Endothelial cell of umbilical vein (primary cell): Measurements from ENCODE around the gene CIAO3. TPM values are rescaled to one million over a fixed set of nuclear protein-coding genes. Genes with fewer than 3 reads are reported as not detected.
A peak's percentile ranks its signal among the peaks of the same experiment; 100 is the strongest.

Experiments
- BruUV-seq: library from RNA; stranded (reverse); fragments of 400-500 nt; replicated peaks from 2 replicates; lab custom pipeline; 2021; lab: Mats Ljungman, UMichigan
- CTCF ChIA-PET: fragments of 300-600, 350-600 bp; sonication (Branson Sonifier 250); formaldehyde crosslinking; loops from one replicate; lab custom pipeline; 2021; ENCODE audit warnings: antibody characterized with exemption, inconsistent platforms; lab: Charles Lee
- POLR2A ChIA-PET: fragments of 300-600, 350-600 bp; sonication (Branson Sonifier 250); formaldehyde crosslinking; loops from one replicate; lab custom pipeline; 2021; ENCODE audit warnings: antibody characterized with exemption, inconsistent platforms; lab: Charles Lee
- DNase-seq: peaks from one replicate; pipeline ENCODE4 v3.0.0-alpha.2; 2011; ENCODE audit warnings: low read depth, low spot score
- FAIRE-seq: peaks from 2 replicates; lab custom pipeline; 2011; peaks lifted over from hg19 to GRCh38; lab: Jason Lieb, UNC
- H2AFZ ChIP-seq: 2 replicates; pipeline ENCODE4 v1.6.0; 2012; ENCODE audit warnings: low read depth, low read length, control low read depth, inconsistent platforms
- H3K27ac ChIP-seq: 2 replicates; pipeline ENCODE4 v1.5.1; 2011; ENCODE audit warnings: low read depth, mild to moderate bottlenecking, control low read depth, low read length, moderate library complexity; ENCODE audit not compliant: insufficient read depth
- H3K27me3 ChIP-seq, 2 experiments: 2 replicates each; pipeline versions ENCODE4 v1.6.0 to v1.6.1; 2011; ENCODE audit warnings: low read length in 2 of 2, mixed read lengths in 1 of 2; ENCODE audit not compliant: control insufficient read depth in 2 of 2, insufficient read depth in 2 of 2
- H3K36me3 ChIP-seq, 2 experiments: 2 replicates in 1 of 2; 3 replicates in 1 of 2; pipeline ENCODE4 v1.5.1; 2011; ENCODE audit warnings: low read length in 2 of 2, mild to moderate bottlenecking in 1 of 2, moderate library complexity in 1 of 2; ENCODE audit not compliant: control insufficient read depth in 2 of 2, insufficient read depth in 2 of 2; ENCODE audit errors: extremely low read depth in 1 of 2
- H3K4me1 ChIP-seq: 3 replicates; pipeline ENCODE4 v1.5.1; 2011; ENCODE audit warnings: mild to moderate bottlenecking, low read length; ENCODE audit not compliant: control insufficient read depth, insufficient read depth; ENCODE audit errors: extremely low read depth
- H3K4me2 ChIP-seq: 2 replicates; pipeline ENCODE4 v1.6.1; 2011; ENCODE audit warnings: low read length, control low read depth, mixed read lengths; ENCODE audit not compliant: insufficient read depth
- H3K4me3 ChIP-seq, 3 experiments: fragments of 200-600 bp in 1 of 3; sonication (generic), shearing (Covaris generic) in 1 of 3; replicated peaks in 1 of 3; 2 replicates each; pipeline ENCODE4 v1.5.1; 2011 to 2016; ENCODE audit warnings: control low read depth in 3 of 3, low read length in 3 of 3, mild to moderate bottlenecking in 2 of 3, inconsistent platforms in 1 of 3, low read depth in 1 of 3, moderate library complexity in 1 of 3; ENCODE audit not compliant: insufficient read depth in 1 of 3
- H3K79me2 ChIP-seq: 2 replicates; pipeline ENCODE4 v1.6.0; 2012; ENCODE audit warnings: low read length, inconsistent platforms; ENCODE audit not compliant: control insufficient read depth, insufficient read depth
- H3K9ac ChIP-seq: replicated peaks from 2 replicates; pipeline ENCODE3; 2011; ENCODE audit warnings: low read length, control low read depth; ENCODE audit not compliant: insufficient read depth; ENCODE audit errors: extremely low read depth
- H3K9me1 ChIP-seq: replicated peaks from 3 replicates; pipeline ENCODE4 v1.6.0; 2011; ENCODE audit warnings: mild to moderate bottlenecking, low read length; ENCODE audit not compliant: control insufficient read depth, insufficient read depth; ENCODE audit errors: extremely low read depth
- H3K9me3 ChIP-seq: replicated peaks from 2 replicates; pipeline ENCODE4 v1.5.1; 2012; ENCODE audit warnings: low read length, inconsistent platforms; ENCODE audit not compliant: control insufficient read depth, insufficient read depth
- H4K20me1 ChIP-seq: replicated peaks from 2 replicates; pipeline ENCODE3; 2011; ENCODE audit warnings: mild to moderate bottlenecking, low read length; ENCODE audit not compliant: control insufficient read depth, insufficient read depth; ENCODE audit errors: extremely low read depth
- EZH2 ChIP-seq: IDR thresholded peaks from 2 replicates; pipeline ENCODE4 v1.6.1; 2012; ENCODE audit warnings: borderline replicate concordance, low read depth, mild to moderate bottlenecking, moderate library complexity, low read length, inconsistent platforms; ENCODE audit not compliant: severe bottlenecking
- POLR2A ChIP-seq: IDR thresholded peaks from 2 replicates; pipeline ENCODE4 v1.6.1; 2012; ENCODE audit warnings: low read depth, mild to moderate bottlenecking, control low read depth, low read length
- POLR2AphosphoS5 ChIP-seq: IDR thresholded peaks from 2 replicates; pipeline ENCODE4 v1.6.1; 2012; ENCODE audit warnings: low read depth, mild to moderate bottlenecking, control low read depth, low read length, moderate library complexity; ENCODE audit not compliant: insufficient read depth
- dilution Hi-C: fragments of 300-500 bp; cut with MboI; formaldehyde crosslinking; loops from one replicate; pipeline ENCODE4 v1.15.0; 2019; ENCODE audit warnings: low sequenced_read_pairs; ENCODE audit not compliant: extremely low pct_ligation_motif_present
- intact Hi-C: fragments of 100-400 bp; cut with micrococcal nuclease; formaldehyde crosslinking; loops from one replicate; pipeline ENCODE4 v1.10.0; 2022
- microRNA counts: library from miRNA; unstranded; fragments of <30 nt; microRNA quantifications from one replicate; lab custom pipeline; 2016
- microRNA-seq: library from miRNA; unstranded; fragments of <30 nt; microRNA quantifications from one replicate; pipeline ENCODE4 v1.2.0, GENCODE V29; 2021; ENCODE audit warnings: borderline number of aligned reads, borderline replicate concordance
- polyA plus RNA-seq, 4 experiments: library from polyadenylated mRNA; depleted of rRNA in 3 of 4; stranded (reverse) in 3 of 4; unstranded in 1 of 4; fragments of >200 nt; gene quantifications; 2 replicates each; pipeline versions ENCODE4 v1.2.1 to v1.2.3, GENCODE V29; 2011 to 2012; ENCODE audit warnings: missing spikeins in 1 of 4
- small RNA-seq: library from RNA; depleted of rRNA; stranded (forward); fragments of <200 nt; gene quantifications from one replicate; pipeline ENCODE3, GENCODE V24; 2012; ENCODE audit warnings: low replicate concordance, low read depth; ENCODE audit not compliant: insufficient read depth, insufficient read length
- total RNA-seq: library from RNA; stranded (reverse); gene quantifications from 2 replicates; pipeline ENCODE4 v1.2.3, GENCODE V29; 2021

The CIAO3 gene
- total and polyA plus RNA-seq, 2 donors (not counting 3 experiments of a cell fraction or from before 2014, with no cell fraction given): 23.1 to 33.8 TPM

DNA sequence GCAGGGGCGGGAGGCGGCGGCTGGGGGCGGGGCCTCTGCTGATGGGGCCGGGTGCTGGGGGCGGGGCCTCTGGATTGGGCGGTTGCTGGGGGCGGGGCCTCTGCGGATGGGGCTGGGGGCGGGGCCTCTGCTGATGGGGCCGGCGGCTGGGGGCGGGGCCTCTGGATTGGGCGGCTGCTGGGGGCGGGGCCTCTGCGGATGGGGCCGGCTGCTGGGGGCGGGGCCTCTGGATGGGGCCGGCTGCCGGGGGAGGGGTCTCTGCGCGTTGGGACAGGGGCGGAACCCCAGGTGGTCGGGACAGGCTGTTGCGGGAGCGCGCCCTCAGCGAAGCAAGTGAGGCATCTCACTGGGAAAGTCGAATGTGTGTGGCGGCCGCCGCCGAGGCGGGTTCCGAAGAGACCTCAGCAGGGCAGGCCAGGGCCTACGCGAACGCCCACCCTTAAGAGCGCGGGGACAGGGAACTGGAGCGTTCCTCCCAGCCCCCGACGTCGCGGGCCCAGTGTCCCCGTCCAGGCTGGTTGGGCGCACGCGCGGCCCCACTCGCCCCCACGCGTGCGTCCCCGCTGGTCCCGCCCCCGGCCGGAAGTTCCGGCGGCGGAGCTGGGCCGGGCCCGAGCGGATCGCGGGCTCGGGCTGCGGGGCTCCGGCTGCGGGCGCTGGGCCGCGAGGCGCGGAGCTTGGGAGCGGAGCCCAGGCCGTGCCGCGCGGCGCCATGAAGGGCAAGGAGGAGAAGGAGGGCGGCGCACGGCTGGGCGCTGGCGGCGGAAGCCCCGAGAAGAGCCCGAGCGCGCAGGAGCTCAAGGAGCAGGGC, 60.8 kb downstream of the CIAO3 start, which contains the start of gene STUB1:
Gene STUB1, plus strand, starts transcription at position 597 of the 811 bp plus-strand sequence. Its CDS starts 116 bp downstream, at position 713.
- Histone ChIP-seq H3K79me2 (peaks cover 31% of the 10 kb centered on the region), H3K27ac (peak within 1 kb of the TSS; percentile 31), H3K9me3 (no peaks in the 10 kb centered on the region), H3K4me2 (peak within 1 kb of the TSS; percentile 66), H2AFZ (peak within 1 kb of the TSS; percentile 76), H3K4me3 (peak within 1 kb of the TSS; percentile 68 to 83 (median 71)), H3K4me1 (peaks cover 20% of the 10 kb centered on the region), H3K9me1 (no peaks in the 10 kb centered on the region), H3K9ac (peak within 1 kb of the TSS; percentile 49), H3K36me3 (peaks cover 7 to 12% of the 10 kb centered on the region in 2 experiments), H3K27me3 (no peaks in the 10 kb centered on the region), H4K20me1 (no peaks in the 10 kb centered on the region)
- DNase-seq (peak; percentile 90), FAIRE-seq (peak; percentile 81)
- ChIA-PET CTCF (interaction anchor here (0.7 to 1.8 kb wide), 4 partner anchors 12 to 101 kb away, joined by 3 to 5 read pairs (median 4); no protein-coding TSS in a partner anchor), POLR2A (no interaction called here)
- no TSS peak for BruUV-seq
- intact Hi-C loops (loop anchor here (1.0 kb wide), 1 partner anchor 12 kb away; the partner anchor contains the start of gene RHOT2), dilution Hi-C loops (no loop called here)
- TF ChIP-seq POLR2A (peak; percentile 92), POLR2AphosphoS5 (peak; percentile 89), EZH2 (no peak)

MicroRNAs within 50 kb of the gene (microRNA counts, 767-probe panel; counts per million panel counts)
- microRNA hsa-miR-662 (lab: Ali Mortazavi, UCI): 723 counts per million, percentile 96 among the panel's probes with 10 or more counts

Small RNA genes within 50 kb of the gene (microRNA-seq; reads per million reads assigned to microRNA genes)
- not detected for gene MIR662

Small RNA genes within 50 kb of the gene (small RNA-seq; reads per million reads assigned to genes)
- not detected for gene MIR662

Other genes starting within 250 kb of the CIAO3 start
- gene CAPN15, start 213.3 kb downstream of the CIAO3 start, total RNA-seq: 65.0 and 70.1 TPM in 2 replicates
- gene CAPN15, start 213.3 kb downstream of the CIAO3 start, polyA plus RNA-seq: 33.9 and 48.6 TPM in 2 replicates
- not detected in 2 replicates for gene PRR35, start 180.6 kb downstream of the CIAO3 start, total RNA-seq
- not detected in 2 replicates for gene PRR35, start 180.6 kb downstream of the CIAO3 start, polyA plus RNA-seq
- gene NHLRC4, start 174.0 kb downstream of the CIAO3 start, total RNA-seq: 0.30 and 0.73 TPM in 2 replicates
- 0.94 and 0.96 TPM in 2 replicates for gene NHLRC4, start 174.0 kb downstream of the CIAO3 start, polyA plus RNA-seq
- gene PIGQ, start 171.0 kb downstream of the CIAO3 start, total RNA-seq: 56.8 and 67.7 TPM in 2 replicates
- 66.9 and 82.9 TPM in 2 replicates for gene PIGQ, start 171.0 kb downstream of the CIAO3 start, polyA plus RNA-seq
- gene RAB40C, start 150.9 kb downstream of the CIAO3 start, total RNA-seq: 16.7 and 18.8 TPM in 2 replicates
- 12.4 and 16.3 TPM in 2 replicates for gene RAB40C, start 150.9 kb downstream of the CIAO3 start, polyA plus RNA-seq
- gene WFIKKN1, start 110.0 kb downstream of the CIAO3 start, total RNA-seq: 0.28 and 0.40 TPM in 2 replicates
- gene WFIKKN1, start 110.0 kb downstream of the CIAO3 start, polyA plus RNA-seq: 0.03 and 0.06 TPM in 2 replicates
- gene METTL26, start 104.7 kb downstream of the CIAO3 start, total RNA-seq: 112 and 114 TPM in 2 replicates
- 138 and 215 TPM in 2 replicates for gene METTL26, start 104.7 kb downstream of the CIAO3 start, polyA plus RNA-seq
- gene MCRIP2, start 99.2 kb downstream of the CIAO3 start, total RNA-seq: 12.9 and 17.1 TPM in 2 replicates
- gene MCRIP2, start 99.2 kb downstream of the CIAO3 start, polyA plus RNA-seq: 18.9 and 29.9 TPM in 2 replicates
- gene WDR90, start 91.6 kb downstream of the CIAO3 start, total RNA-seq: 50.0 and 51.8 TPM in 2 replicates
- 22.2 and 29.2 TPM in 2 replicates for gene WDR90, start 91.6 kb downstream of the CIAO3 start, polyA plus RNA-seq
- 96.0 and 106 TPM in 2 replicates for gene RHOT2, start 72.9 kb downstream of the CIAO3 start, total RNA-seq
- gene RHOT2, start 72.9 kb downstream of the CIAO3 start, polyA plus RNA-seq: 139 and 190 TPM in 2 replicates
- gene RHBDL1, start 65.3 kb downstream of the CIAO3 start, total RNA-seq: 1.8 TPM in 2 replicates
- 1.1 and 1.8 TPM in 2 replicates for gene RHBDL1, start 65.3 kb downstream of the CIAO3 start, polyA plus RNA-seq
- gene STUB1, start 60.6 kb downstream of the CIAO3 start, total RNA-seq: 105 and 107 TPM in 2 replicates
- gene STUB1, start 60.6 kb downstream of the CIAO3 start, polyA plus RNA-seq: 147 and 152 TPM in 2 replicates
- gene JMJD8, start 56.7 kb downstream of the CIAO3 start, total RNA-seq: 53.4 and 55.1 TPM in 2 replicates
- 102 and 125 TPM in 2 replicates for gene JMJD8, start 56.7 kb downstream of the CIAO3 start, polyA plus RNA-seq
- 9.9 and 11.2 TPM in 2 replicates for gene WDR24, start 50.6 kb downstream of the CIAO3 start, total RNA-seq
- 9.9 and 14.1 TPM in 2 replicates for gene WDR24, start 50.6 kb downstream of the CIAO3 start, polyA plus RNA-seq
- 0.22 TPM in 1 of 2 replicates, not detected in the other for gene FBXL16, start 35.2 kb downstream of the CIAO3 start, total RNA-seq
- gene FBXL16, start 35.2 kb downstream of the CIAO3 start, polyA plus RNA-seq: 0.07 and 0.18 TPM in 2 replicates
- 14.1 and 16.1 TPM in 2 replicates for gene METRN, start 25.9 kb downstream of the CIAO3 start, total RNA-seq
- 10.0 and 23.4 TPM in 2 replicates for gene METRN, start 25.9 kb downstream of the CIAO3 start, polyA plus RNA-seq
- 26.1 and 29.1 TPM in 2 replicates for gene ANTKMT, start 19.9 kb downstream of the CIAO3 start, total RNA-seq
- 27.9 and 40.5 TPM in 2 replicates for gene ANTKMT, start 19.9 kb downstream of the CIAO3 start, polyA plus RNA-seq
- 0.53 and 1.3 TPM in 2 replicates for gene CCDC78, start 14.6 kb downstream of the CIAO3 start, total RNA-seq
- gene CCDC78, start 14.6 kb downstream of the CIAO3 start, polyA plus RNA-seq: 0.50 and 1.2 TPM in 2 replicates
- gene HAGHL, start 13.9 kb downstream of the CIAO3 start, total RNA-seq: 5.9 and 6.8 TPM in 2 replicates
- gene HAGHL, start 13.9 kb downstream of the CIAO3 start, polyA plus RNA-seq: 6.3 and 8.5 TPM in 2 replicates
- not detected in 2 replicates for gene MSLN, start 19.7 kb upstream of the CIAO3 start, total RNA-seq
- gene MSLN, start 19.7 kb upstream of the CIAO3 start, polyA plus RNA-seq: not detected in 2 replicates
- 42.3 and 46.2 TPM in 2 replicates for gene RPUSD1, start 47.4 kb upstream of the CIAO3 start, total RNA-seq
- gene RPUSD1, start 47.4 kb upstream of the CIAO3 start, polyA plus RNA-seq: 55.8 and 69.0 TPM in 2 replicates
- gene CHTF18, start 47.6 kb upstream of the CIAO3 start, total RNA-seq: 58.6 and 69.5 TPM in 2 replicates
- 33.0 and 45.3 TPM in 2 replicates for gene CHTF18, start 47.6 kb upstream of the CIAO3 start, polyA plus RNA-seq
- not detected in 2 replicates for gene GNG13, start 59.7 kb upstream of the CIAO3 start, total RNA-seq
- gene GNG13, start 59.7 kb upstream of the CIAO3 start, polyA plus RNA-seq: not detected in 2 replicates
- 12.5 and 17.8 TPM in 2 replicates for gene LMF1, start 230.0 kb upstream of the CIAO3 start, total RNA-seq
- gene LMF1, start 230.0 kb upstream of the CIAO3 start, polyA plus RNA-seq: 14.3 and 17.8 TPM in 2 replicates
- gene SOX8, start 240.8 kb upstream of the CIAO3 start, total RNA-seq: 0.42 and 0.53 TPM in 2 replicates
- 0.52 and 0.72 TPM in 2 replicates for gene SOX8, start 240.8 kb upstream of the CIAO3 start, polyA plus RNA-seq